GM12865 (cell line): Measurements from ENCODE around the gene AKR1A1.

Experiments used
- DNase-seq: peaks from one replicate; pipeline ENCODE4 v3.0.0; 2010; ENCODE audit warnings: low read depth
- H3K4me3 ChIP-seq: 2 replicates; pipeline ENCODE4 v1.5.1; 2011; ENCODE audit warnings: mild to moderate bottlenecking, low read depth, low read length, control low read depth
- TF ChIP-seq, protein P1 (sequence below): IDR thresholded peaks from 2 replicates; pipeline ENCODE4 v1.5.1; 2011; ENCODE audit warnings: low read length, control low read depth, low read depth, inconsistent platforms; ENCODE audit not compliant: insufficient read depth; ENCODE audit errors: missing control alignments

The AKR1A1 gene

DNA sequence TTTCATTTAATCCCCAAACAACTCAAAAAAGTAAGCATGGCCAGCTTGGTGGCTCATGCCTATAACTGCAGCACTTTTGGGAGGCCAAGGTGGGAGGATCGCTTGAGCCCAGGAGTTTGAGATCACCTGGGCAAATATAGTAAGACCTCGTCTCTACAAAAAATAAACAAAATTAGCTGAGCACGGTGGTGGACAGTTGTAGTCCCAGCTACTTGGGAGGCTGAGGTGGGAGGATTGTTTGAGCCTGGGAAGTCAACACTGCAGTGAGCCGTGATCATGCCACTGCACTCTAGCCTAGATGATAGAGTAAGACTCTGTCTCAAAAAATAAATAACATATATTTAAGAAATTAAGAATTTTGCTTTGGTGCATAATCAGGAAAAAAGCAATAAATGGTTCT lies 6.1 kb upstream of the AKR1A1 start:
- TF ChIP-seq, protein P1, sequence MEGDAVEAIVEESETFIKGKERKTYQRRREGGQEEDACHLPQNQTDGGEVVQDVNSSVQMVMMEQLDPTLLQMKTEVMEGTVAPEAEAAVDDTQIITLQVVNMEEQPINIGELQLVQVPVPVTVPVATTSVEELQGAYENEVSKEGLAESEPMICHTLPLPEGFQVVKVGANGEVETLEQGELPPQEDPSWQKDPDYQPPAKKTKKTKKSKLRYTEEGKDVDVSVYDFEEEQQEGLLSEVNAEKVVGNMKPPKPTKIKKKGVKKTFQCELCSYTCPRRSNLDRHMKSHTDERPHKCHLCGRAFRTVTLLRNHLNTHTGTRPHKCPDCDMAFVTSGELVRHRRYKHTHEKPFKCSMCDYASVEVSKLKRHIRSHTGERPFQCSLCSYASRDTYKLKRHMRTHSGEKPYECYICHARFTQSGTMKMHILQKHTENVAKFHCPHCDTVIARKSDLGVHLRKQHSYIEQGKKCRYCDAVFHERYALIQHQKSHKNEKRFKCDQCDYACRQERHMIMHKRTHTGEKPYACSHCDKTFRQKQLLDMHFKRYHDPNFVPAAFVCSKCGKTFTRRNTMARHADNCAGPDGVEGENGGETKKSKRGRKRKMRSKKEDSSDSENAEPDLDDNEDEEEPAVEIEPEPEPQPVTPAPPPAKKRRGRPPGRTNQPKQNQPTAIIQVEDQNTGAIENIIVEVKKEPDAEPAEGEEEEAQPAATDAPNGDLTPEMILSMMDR = no peak
- H3K4me3 ChIP-seq = no peak overlapping the region
- no peak for DNase-seq

DNA sequence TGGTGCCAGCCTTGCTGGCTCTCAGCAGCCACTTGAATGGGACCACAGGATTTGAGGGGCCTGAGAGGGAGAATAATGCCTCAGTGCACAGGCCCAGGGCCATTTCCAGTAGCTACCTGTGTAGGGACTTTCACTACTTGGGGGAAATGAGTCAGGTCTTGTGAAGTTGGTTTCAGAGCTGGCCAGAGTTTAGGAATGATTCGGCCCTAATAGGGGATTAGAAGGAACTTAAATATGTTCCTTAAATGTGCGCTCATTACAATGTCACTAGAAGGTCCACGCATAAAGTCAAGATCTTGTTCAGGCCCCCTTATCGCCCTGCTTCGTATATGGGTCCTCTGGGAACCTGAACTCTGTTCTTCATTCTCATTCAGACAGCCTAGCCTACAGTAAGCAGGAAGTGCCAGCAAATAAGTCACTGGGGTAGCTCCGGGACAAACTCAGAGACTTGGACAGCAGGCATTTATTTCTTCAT lies 5.6 kb upstream of the AKR1A1 start:
- TF ChIP-seq, protein P1 = no peak
- peak overlapping the region; percentile 5; the same call in 1 of the 2 replicates for H3K4me3 ChIP-seq
- peak; percentile 89 for DNase-seq

DNA sequence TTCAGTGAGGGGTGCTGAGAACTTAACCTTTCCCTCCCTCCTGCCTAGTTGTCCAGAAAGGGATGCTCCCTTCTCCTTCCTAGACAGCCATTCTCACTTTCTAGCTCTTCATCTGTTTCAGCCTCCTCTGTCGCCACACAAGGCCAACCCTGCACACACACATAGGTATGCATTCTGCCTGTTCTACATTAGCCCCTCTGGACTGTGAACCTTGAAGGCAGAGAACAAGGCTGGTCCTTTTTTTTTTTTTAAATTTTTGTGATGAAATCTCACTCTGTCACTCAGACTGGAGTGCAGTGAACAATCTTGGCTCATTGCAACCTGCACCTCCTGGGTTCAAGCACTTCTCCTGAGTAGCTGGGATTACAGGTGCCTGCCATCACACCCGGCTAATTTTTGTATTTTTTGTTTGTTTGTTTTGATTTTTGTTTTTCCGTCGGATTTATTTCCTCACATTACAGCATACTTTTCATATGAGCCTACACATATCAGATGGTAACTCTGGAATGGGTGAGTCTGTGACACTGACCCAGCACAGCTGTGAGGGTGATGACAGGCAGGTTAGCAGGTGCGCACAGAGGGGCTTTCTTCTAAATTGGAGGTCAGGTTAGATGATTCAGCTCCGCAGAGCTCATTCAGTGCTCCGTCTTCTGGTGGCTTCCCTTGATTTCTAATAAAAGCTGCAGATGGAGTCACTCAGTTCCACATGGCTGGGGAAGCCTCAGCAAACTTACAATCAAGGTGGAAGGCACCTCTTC lies 4.9 kb upstream of the AKR1A1 start:
- peak; percentile 67 for DNase-seq
- TF ChIP-seq, protein P1 = no peak
- H3K4me3 ChIP-seq = no peak overlapping the region; the same call in 1 of the 2 replicates

DNA sequence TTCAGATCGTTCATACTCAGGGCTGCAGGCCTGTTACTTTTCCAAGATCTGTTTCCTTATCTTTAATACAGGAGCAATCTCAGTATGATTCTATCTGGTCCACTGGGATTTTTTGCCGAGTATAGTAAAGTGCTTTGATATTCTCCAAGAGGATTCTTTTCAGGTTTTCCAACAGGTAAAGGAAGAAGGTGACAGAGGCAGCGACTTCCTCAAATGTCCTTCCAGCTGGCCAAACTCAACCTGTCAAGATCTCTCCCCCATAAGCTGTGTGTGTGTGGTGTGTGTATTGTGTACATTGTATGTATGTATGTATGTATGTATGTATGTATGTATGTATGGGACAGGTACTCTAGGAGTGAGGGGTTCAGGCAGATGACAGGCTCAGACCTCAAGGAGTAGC lies 1.1 kb downstream of the AKR1A1 start:
- TF ChIP-seq, protein P1 = no peak
- no peak for DNase-seq

DNA sequence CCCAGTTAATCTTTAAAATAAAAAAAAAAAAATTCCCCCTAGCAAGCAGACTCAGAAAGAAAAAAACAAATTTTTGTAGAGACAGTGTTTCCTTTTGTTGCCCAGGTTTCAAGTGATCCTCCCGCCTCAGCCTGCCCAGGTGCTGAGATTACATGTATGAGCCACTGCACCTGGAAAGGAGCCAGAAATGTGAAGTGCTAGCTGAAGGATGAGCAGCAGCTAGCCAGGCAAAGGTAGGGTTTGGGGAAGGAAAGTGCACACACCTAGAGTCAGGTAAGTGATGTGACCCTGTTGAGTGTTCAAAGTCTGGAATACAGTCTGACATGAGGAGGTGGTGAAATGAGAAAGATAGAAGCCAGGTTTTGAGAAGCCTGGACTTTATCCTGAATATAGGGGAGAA lies 1.7 kb downstream of the AKR1A1 start:
- H3K4me3 ChIP-seq = peak overlapping the region; percentile 73
- TF ChIP-seq, protein P1 = no peak
- peak; percentile 60 for DNase-seq

More for the DNA sequence above, 1.1 kb downstream of the AKR1A1 start:
- H3K4me3 ChIP-seq = peak overlapping the region; percentile 73

DNA sequence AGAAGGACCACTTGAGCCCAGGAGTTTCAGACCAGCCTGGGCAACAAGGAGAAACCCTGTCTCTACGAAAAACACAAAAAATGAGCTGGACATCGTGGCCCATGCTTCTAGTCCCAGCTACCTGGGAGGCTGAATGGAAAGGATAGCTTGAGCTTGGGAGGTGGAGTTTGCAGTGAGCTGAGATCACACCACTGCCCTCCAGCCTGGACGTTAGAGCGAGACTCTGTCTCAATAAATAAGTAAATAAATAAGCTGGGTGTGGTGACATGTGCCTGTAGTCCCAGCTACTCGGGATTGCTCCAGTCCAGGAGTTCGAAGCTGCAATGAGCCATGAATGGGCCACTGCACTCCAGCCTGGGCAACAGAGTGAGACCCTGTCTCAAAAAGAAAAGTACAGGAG lies 3.6 kb downstream of the AKR1A1 start:
- no peak for DNase-seq
- TF ChIP-seq, protein P1 = no peak
- H3K4me3 ChIP-seq = no peak overlapping the region
